ENCODE data around the gene CLTCL1.

DNA sequence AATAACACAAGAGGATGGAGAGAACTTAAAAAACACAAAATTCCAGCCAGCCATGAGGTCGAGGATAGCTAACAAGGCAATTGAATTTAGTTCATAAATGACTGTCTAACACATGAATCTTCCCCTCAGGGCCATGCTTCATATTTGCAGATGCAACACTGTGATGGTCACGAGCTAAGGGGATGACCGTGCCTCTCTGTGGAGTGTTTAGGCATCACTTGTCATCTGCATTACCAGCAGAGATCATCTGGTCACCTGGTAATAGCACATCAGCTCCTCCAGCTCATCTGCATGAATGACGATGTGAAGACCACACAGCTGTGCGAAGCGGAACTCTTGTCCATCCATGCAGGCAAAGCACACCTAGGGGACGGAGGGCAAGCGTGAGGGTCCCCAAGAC, 92.0 kb downstream of the CLTCL1 start:
- no peak for TF ChIP-seq POLR2A (IDR thresholded peaks at IDR 0.05; ENCODE audit: borderline replicate concordance, extremely low read depth, insufficient read depth, insufficient read length)
- TF ChIP-seq, protein P1, sequence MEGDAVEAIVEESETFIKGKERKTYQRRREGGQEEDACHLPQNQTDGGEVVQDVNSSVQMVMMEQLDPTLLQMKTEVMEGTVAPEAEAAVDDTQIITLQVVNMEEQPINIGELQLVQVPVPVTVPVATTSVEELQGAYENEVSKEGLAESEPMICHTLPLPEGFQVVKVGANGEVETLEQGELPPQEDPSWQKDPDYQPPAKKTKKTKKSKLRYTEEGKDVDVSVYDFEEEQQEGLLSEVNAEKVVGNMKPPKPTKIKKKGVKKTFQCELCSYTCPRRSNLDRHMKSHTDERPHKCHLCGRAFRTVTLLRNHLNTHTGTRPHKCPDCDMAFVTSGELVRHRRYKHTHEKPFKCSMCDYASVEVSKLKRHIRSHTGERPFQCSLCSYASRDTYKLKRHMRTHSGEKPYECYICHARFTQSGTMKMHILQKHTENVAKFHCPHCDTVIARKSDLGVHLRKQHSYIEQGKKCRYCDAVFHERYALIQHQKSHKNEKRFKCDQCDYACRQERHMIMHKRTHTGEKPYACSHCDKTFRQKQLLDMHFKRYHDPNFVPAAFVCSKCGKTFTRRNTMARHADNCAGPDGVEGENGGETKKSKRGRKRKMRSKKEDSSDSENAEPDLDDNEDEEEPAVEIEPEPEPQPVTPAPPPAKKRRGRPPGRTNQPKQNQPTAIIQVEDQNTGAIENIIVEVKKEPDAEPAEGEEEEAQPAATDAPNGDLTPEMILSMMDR (IDR thresholded peaks at IDR 0.05 in 2 of 3, conservative IDR thresholded peaks at IDR 0.05 in 1 of 3; ENCODE audit: borderline replicate concordance in 1 of 3, insufficient read depth in 1 of 3, low read depth in 2 of 3, low read length in 2 of 3) = no peak
- no peak for TF ChIP-seq SP1 (IDR thresholded peaks at IDR 0.05; ENCODE audit: low read depth)
- no peak for TF ChIP-seq YY1 (IDR thresholded peaks at IDR 0.05; ENCODE audit: extremely low read depth, insufficient replicate concordance, low read depth, low read length)
- TF ChIP-seq ZNF274 (IDR thresholded peaks at IDR 0.05; ENCODE audit: low read depth, low read length) = no peak
- TF ChIP-seq EGR1 (IDR thresholded peaks at IDR 0.05; ENCODE audit: low read depth) = no peak
- TF ChIP-seq, protein P2, sequence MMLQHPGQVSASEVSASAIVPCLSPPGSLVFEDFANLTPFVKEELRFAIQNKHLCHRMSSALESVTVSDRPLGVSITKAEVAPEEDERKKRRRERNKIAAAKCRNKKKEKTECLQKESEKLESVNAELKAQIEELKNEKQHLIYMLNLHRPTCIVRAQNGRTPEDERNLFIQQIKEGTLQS (IDR thresholded peaks at IDR 0.05) = no peak
- no peak for TF ChIP-seq ELF1 (IDR thresholded peaks at IDR 0.05; ENCODE audit: borderline replicate concordance, low read depth)
